Fibroblast of lung (primary cell): ENCODE measurements around the gene OTOGL.

Experiments
- EZH2 ChIP-seq: IDR thresholded peaks from 2 replicates; pipeline ENCODE4 v1.5.1; 2012; ENCODE audit warnings: low read length, control low read depth, mild to moderate bottlenecking; ENCODE audit errors: missing control alignments
- TF ChIP-seq, protein P1 (sequence below), 2 donors: IDR thresholded peaks in 1 of 2; conservative IDR thresholded peaks in 1 of 2; 1 replicate in 1 of 2; 2 replicates in 1 of 2; pipeline ENCODE4 v1.5.1; 2011 to 2012; ENCODE audit warnings: low read length in 2 of 2, control low read depth in 1 of 2, inconsistent platforms in 1 of 2, low read depth in 1 of 2, mild to moderate bottlenecking in 1 of 2

DNA sequence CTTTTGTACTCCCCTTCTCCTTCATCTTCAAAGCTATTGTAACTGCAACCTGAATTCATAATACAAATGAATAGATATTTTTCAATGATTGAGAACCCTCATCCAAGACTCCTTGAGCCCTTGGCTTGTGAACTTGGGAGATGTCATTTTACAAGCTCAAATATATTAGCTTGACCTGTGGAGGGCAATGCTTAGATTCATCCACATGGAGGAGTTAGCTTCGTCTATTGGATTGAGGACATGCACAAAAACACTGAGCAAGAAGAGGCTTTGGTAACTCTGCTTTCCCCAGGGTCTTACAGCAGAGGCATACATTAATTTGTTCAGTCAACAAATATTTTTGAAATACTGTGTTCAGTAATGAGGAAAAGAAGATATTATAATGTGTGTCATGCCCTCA is 101.1 kb downstream of the OTOGL start:
- TF ChIP-seq, protein P1, sequence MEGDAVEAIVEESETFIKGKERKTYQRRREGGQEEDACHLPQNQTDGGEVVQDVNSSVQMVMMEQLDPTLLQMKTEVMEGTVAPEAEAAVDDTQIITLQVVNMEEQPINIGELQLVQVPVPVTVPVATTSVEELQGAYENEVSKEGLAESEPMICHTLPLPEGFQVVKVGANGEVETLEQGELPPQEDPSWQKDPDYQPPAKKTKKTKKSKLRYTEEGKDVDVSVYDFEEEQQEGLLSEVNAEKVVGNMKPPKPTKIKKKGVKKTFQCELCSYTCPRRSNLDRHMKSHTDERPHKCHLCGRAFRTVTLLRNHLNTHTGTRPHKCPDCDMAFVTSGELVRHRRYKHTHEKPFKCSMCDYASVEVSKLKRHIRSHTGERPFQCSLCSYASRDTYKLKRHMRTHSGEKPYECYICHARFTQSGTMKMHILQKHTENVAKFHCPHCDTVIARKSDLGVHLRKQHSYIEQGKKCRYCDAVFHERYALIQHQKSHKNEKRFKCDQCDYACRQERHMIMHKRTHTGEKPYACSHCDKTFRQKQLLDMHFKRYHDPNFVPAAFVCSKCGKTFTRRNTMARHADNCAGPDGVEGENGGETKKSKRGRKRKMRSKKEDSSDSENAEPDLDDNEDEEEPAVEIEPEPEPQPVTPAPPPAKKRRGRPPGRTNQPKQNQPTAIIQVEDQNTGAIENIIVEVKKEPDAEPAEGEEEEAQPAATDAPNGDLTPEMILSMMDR (conservative IDR thresholded peaks at IDR 0.05 in 1 of 2, IDR thresholded peaks at IDR 0.05 in 1 of 2; ENCODE audit: low read depth in 1 of 2, low read length in 2 of 2) = no peak
- TF ChIP-seq EZH2 = no peak
